Measurements from ENCODE around the gene AP2B1.

GRCh38 chr17:35548208-35548810 lies 38.8 kb upstream of the AP2B1 start:
- TF ChIP-seq CTCF (IDR thresholded peaks at IDR 0.05) (no peak), POLR2A (IDR thresholded peaks at IDR 0.05) (no peak)

Measured in heart left ventricle (tissue), 13 donors.